Common myeloid progenitor, CD34-positive (primary cell): Measurements from ENCODE around the gene CACNA1D.

ENCODE experiments used
- CTCF ChIA-PET: fragments of 350-600 bp; sonication (Branson Sonifier 250); formaldehyde crosslinking; loops from one replicate; lab custom pipeline; 2021; ENCODE audit warnings: antibody characterized with exemption; lab: Charles Lee
- POLR2A ChIA-PET: fragments of 350-600 bp; sonication (Branson Sonifier 250); formaldehyde crosslinking; loops from one replicate; lab custom pipeline; 2021; ENCODE audit warnings: antibody characterized with exemption; lab: Charles Lee
- DNase-seq, 3 donors: peaks; one replicate each; pipeline versions ENCODE4 v3.0.0 to v3.0.0-alpha.2; 2013
- H3K27ac ChIP-seq, 2 experiments: 1 replicate in 1 of 2; 2 replicates in 1 of 2; pipeline ENCODE4 v1.7.0; 2013; ENCODE audit warnings: inconsistent platforms in 2 of 2, low read length in 2 of 2, mild to moderate bottlenecking in 2 of 2, low read depth in 1 of 2, moderate library complexity in 1 of 2; ENCODE audit not compliant: severe bottlenecking in 2 of 2, insufficient read depth in 1 of 2, poor library complexity in 1 of 2
- H3K27me3 ChIP-seq, 5 experiments: replicated peaks in 2 of 5; 1 replicate in 3 of 5; 2 replicates in 2 of 5; pipeline versions ENCODE4 v1.6.1 to v1.7.0; 2013; ENCODE audit warnings: low read length in 4 of 5, mild to moderate bottlenecking in 2 of 5, moderate library complexity in 2 of 5, inconsistent platforms in 1 of 5; ENCODE audit not compliant: insufficient read depth in 5 of 5, control insufficient read depth in 4 of 5
- H3K36me3 ChIP-seq, 4 experiments: 1 replicate in 2 of 4; 2 replicates in 2 of 4; pipeline versions ENCODE4 v1.6.1 to v1.7.0; 2013; ENCODE audit warnings: low read length in 3 of 4, control low read depth in 1 of 4, mild to moderate bottlenecking in 1 of 4; ENCODE audit not compliant: control insufficient read depth in 4 of 4, insufficient read depth in 4 of 4
- H3K4me1 ChIP-seq, 4 experiments: 1 replicate in 3 of 4; 2 replicates in 1 of 4; pipeline versions ENCODE4 v1.6.1 to v1.7.1; 2013; ENCODE audit warnings: low read length in 3 of 4, mild to moderate bottlenecking in 3 of 4, control low read depth in 1 of 4, inconsistent platforms in 1 of 4, moderate library complexity in 1 of 4; ENCODE audit not compliant: control insufficient read depth in 4 of 4, insufficient read depth in 4 of 4; ENCODE audit errors: control extremely low read depth in 1 of 4
- H3K4me3 ChIP-seq, 7 experiments: 1 replicate in 4 of 7; 2 replicates in 3 of 7; pipeline versions ENCODE4 v1.5.1 to v1.7.0; 2013; ENCODE audit warnings: mild to moderate bottlenecking in 7 of 7, low read length in 6 of 7, moderate library complexity in 6 of 7, inconsistent platforms in 2 of 7, low read depth in 2 of 7, control low read depth in 1 of 7; ENCODE audit not compliant: insufficient read depth in 4 of 7, control insufficient read depth in 1 of 7; ENCODE audit errors: extremely low read depth in 1 of 7
- H3K9me3 ChIP-seq, 5 experiments: 1 replicate in 4 of 5; 2 replicates in 1 of 5; pipeline versions ENCODE4 v1.6.1 to v1.7.1; 2013; ENCODE audit warnings: low read length in 4 of 5, mild to moderate bottlenecking in 2 of 5, inconsistent platforms in 1 of 5, low read depth in 1 of 5, moderate library complexity in 1 of 5; ENCODE audit not compliant: control insufficient read depth in 4 of 5, insufficient read depth in 2 of 5; ENCODE audit errors: control extremely low read depth in 1 of 5
- WGBS: methylation state at CpG from one replicate; pipeline ENCODE4 v1.1.5; 2013; ENCODE audit not compliant: insufficient coverage; 5-methylcytosine and 5-hydroxymethylcytosine counted together

CACNA1D gene

DNA sequence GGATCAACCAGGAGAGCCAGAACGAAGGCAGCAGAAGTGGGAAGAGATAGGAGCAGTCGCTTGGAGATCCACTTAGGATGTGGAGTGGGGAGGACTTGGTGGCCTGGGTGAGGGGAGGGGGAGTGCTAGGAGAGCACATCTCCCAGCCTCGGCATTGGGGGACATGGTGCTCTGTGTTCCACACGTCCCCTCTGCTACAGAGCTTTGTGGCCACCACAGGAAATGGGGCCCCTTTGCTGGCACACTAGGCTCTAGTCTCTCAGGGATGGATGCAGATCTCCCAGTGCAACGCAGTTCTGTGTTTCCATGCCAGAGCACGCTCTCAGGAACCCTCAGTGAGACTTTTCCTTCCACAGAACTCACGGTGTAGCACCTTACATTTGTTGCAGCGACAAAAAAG is 283.1 kb downstream of the CACNA1D start:
- H3K4me1 ChIP-seq: peaks cover 0 to 10% (median 7%) of the 10 kb centered on the region in 4 experiments
- CTCF ChIA-PET: no interaction called here
- H3K4me3 ChIP-seq: peak overlapping the region in 1 of 7 experiments; percentile 20
- H3K27ac ChIP-seq: no peak overlapping the region
- H3K9me3 ChIP-seq: no peaks in the 10 kb centered on the region
- H3K36me3 ChIP-seq: no peaks in the 10 kb centered on the region
- POLR2A ChIA-PET: no interaction called here
- DNase-seq: no peak
- no peaks in the 10 kb centered on the region for H3K27me3 ChIP-seq
- WGBS: 58% methylated on average over 8 of the region's 8 CpGs

- ChIA-PET CTCF (no interaction called here), POLR2A (no interaction called here)
- Histone ChIP-seq H3K4me1 (peaks cover 0 to 10% (median 7%) of the 10 kb centered on the region in 4 experiments), H3K4me3 (no peak overlapping the region), H3K27me3 (no peaks in the 10 kb centered on the region), H3K36me3 (no peaks in the 10 kb centered on the region), H3K27ac (no peak overlapping the region), H3K9me3 (no peaks in the 10 kb centered on the region)
- WGBS: 100% methylated on average over 3 of the region's 3 CpGs
- DNase-seq: no peak
These were observed 283.7 kb downstream of the CACNA1D start for GRCh38 chr3:53778153-53778552.

- no peaks in the 10 kb centered on the region for H3K27me3 ChIP-seq
- H3K36me3 ChIP-seq: no peaks in the 10 kb centered on the region
- ChIA-PET POLR2A (no interaction called here), CTCF (interaction anchor here (1.1 kb wide), 1 partner anchor 24 kb away, joined by 3 read pairs; no protein-coding TSS in a partner anchor)
- H3K9me3 ChIP-seq: no peaks in the 10 kb centered on the region
- 100% methylated on average over 1 of the region's 4 CpGs for WGBS
- H3K4me3 ChIP-seq: no peak overlapping the region
- peaks cover 0 to 10% (median 7%) of the 10 kb centered on the region in 4 experiments for H3K4me1 ChIP-seq
- DNase-seq: no peak
- no peak overlapping the region for H3K27ac ChIP-seq
These were observed 285.8 kb downstream of the CACNA1D start for GRCh38 chr3:53780171-53780570.

DNA sequence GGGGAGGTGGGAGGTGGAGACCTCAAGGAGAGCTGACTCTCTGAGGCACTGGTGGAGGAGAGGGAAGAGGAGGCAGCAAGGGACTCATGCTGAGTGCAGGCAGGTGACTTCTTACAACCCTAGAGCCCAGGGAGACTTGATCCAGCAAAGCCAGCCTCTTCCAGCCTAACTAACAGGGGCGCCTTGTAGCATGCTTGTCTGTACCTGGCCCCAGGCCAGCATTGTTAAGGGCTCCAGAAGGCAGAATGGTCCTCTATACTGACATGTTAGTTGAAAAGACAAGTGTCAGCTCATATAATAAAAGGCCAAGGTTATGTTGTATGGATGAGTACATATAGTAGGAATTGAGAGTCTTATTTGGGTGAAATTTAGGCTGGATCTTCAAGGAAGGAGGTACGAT is 286.4 kb downstream of the CACNA1D start:
- 100% methylated on average over 2 of the region's 2 CpGs for WGBS
- ChIA-PET POLR2A (no interaction called here), CTCF (interaction anchor here (1.1 kb wide), 1 partner anchor 25 kb away, joined by 3 read pairs; no protein-coding TSS in a partner anchor)
- Histone ChIP-seq H3K36me3 (no peaks in the 10 kb centered on the region), H3K4me1 (peaks cover 0 to 10% (median 7%) of the 10 kb centered on the region in 4 experiments), H3K27ac (no peak overlapping the region), H3K27me3 (no peaks in the 10 kb centered on the region), H3K9me3 (no peaks in the 10 kb centered on the region), H3K4me3 (no peak overlapping the region)
- DNase-seq: no peak

- Histone ChIP-seq H3K36me3 (no peaks in the 10 kb centered on the region), H3K4me1 (no peaks in the 10 kb centered on the region), H3K9me3 (no peaks in the 10 kb centered on the region), H3K4me3 (no peak overlapping the region), H3K27ac (no peak overlapping the region), H3K27me3 (peaks cover 0 to 10% (median 5%) of the 10 kb centered on the region in 5 experiments)
- CTCF ChIA-PET: no interaction called here
- WGBS: 73% methylated on average over 7 of the region's 9 CpGs
- DNase-seq: no peak
- POLR2A ChIA-PET: no interaction called here
These were observed 292.6 kb downstream of the CACNA1D start for GRCh38 chr3:53787016-53787415.

DNA sequence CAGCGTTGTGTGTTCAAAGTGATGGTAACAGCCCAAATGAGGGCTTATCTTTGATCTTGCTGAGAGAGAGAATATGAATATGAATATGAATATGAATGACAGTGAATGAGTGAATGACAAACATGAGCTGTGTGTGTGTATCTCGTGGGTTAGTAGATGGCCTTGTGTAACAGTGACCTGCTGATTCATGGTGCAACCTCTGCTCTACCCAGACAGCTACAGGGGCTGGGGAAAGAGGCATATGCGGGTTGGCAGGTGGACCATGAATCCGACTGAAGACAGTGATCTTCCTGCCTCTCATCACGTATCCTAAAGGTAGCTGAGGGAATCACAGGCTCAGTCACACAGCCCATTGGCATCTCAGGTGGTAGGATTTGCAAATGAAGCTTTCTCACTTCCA is 293.6 kb downstream of the CACNA1D start:
- H3K4me1 ChIP-seq: no peaks in the 10 kb centered on the region
- CTCF ChIA-PET: no interaction called here
- no peak overlapping the region for H3K4me3 ChIP-seq
- H3K36me3 ChIP-seq: no peaks in the 10 kb centered on the region
- DNase-seq: no peak
- POLR2A ChIA-PET: no interaction called here
- WGBS: 92% methylated on average over 4 of the region's 5 CpGs
- H3K27me3 ChIP-seq: peaks cover 0 to 10% (median 5%) of the 10 kb centered on the region in 5 experiments
- no peaks in the 10 kb centered on the region for H3K9me3 ChIP-seq
- no peak overlapping the region for H3K27ac ChIP-seq

DNA sequence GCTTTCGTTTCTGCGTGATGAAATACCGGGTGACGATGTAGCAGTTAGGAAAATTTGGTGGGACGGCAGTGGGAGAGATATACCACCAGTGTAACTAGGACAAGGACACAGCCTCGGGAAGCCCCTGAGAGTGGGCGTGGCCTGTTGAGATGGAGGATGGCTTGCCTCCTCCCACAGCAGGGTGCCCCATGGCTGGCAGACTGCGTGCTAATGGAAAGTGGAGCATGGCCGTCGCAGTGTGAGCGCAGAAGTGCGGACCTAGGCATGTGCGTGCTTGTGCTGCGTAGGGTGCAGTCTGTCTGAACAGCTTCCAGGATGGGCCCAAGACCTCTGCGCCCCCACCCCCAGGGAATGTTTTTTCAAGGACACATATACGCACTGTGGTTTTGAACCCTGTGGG is 295.0 kb downstream of the CACNA1D start:
- H3K9me3 ChIP-seq: no peaks in the 10 kb centered on the region
- no peak overlapping the region for H3K27ac ChIP-seq
- no peaks in the 10 kb centered on the region for H3K4me1 ChIP-seq
- CTCF ChIA-PET: no interaction called here
- no peaks in the 10 kb centered on the region for H3K36me3 ChIP-seq
- DNase-seq: no peak
- POLR2A ChIA-PET: no interaction called here
- peaks cover 0 to 10% (median 8%) of the 10 kb centered on the region in 5 experiments for H3K27me3 ChIP-seq
- WGBS: 94% methylated on average over 14 of the region's 16 CpGs
- H3K4me3 ChIP-seq: no peak overlapping the region
